ENCODE measurements around the gene ADAD2. TPM values are rescaled to one million over a fixed set of nuclear protein-coding genes. Genes with fewer than 3 reads are reported as not detected.
A peak's percentile ranks its signal among the peaks of the same experiment; 100 is the strongest.

ADAD2 gene
- total RNA-seq, 1 donor = under 0.01 TPM

DNA sequence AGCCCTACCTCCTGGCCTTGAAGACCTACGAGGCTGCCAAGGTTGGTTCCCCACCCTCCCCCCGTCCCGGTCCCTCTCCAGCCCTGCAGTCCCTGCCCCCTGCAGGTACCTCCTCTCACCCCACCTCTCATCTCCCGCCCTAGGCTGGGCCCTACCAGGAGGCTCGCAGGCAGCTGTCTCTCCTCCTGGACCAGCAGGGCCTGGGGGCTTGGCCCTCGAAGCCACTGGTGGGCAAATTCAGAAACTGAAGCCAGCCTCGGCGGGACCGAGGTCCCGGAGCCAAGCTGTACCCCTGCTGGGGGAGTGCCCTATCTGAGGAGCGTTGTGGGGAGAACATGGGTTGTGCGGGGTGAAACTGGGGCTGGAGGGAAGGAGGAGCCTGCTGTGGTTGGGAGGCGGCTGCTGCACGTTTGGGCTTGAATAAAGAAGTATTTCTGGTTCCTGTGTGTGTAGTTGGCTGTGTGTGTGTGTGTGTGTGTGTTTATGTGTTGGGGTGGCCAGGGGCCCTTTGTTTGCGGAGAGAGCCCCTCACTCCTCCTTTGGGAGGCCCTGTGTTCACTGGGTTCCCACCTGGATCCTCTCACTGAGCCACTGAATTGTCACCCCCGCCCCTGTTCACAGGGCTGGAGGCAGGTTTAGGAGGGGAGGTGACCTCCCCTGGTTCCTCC lies 5.9 kb downstream of the ADAD2 start:
- Histone ChIP-seq H4K20me1 (ENCODE audit: insufficient read depth, low read length) (no peaks in the 10 kb centered on the region), H3K4me1 (ENCODE audit: insufficient read depth, low read length) (peaks cover 5% of the 10 kb centered on the region), H3K4me3 (ENCODE audit: insufficient read depth, low read length) (no peak overlapping the region), H2AFZ (ENCODE audit: low read length) (no peak overlapping the region), H3K27ac (ENCODE audit: low read depth, low read length) (no peak overlapping the region), H3K4me2 (ENCODE audit: insufficient read depth, low read length) (no peak overlapping the region), H3K36me3 (ENCODE audit: insufficient read depth, low read length) (no peaks in the 10 kb centered on the region), H3K27me3 (ENCODE audit: insufficient read depth, low read length) (peaks cover 13% of the 10 kb centered on the region), H3K79me2 (ENCODE audit: insufficient read depth, low read length) (no peaks in the 10 kb centered on the region), H3K9me3 (ENCODE audit: low read depth, low read length) (no peaks in the 10 kb centered on the region)
- DNase-seq (ENCODE audit: insufficient read length, low spot score, missing footprints) = peak; percentile 86
- TF ChIP-seq, protein P1, sequence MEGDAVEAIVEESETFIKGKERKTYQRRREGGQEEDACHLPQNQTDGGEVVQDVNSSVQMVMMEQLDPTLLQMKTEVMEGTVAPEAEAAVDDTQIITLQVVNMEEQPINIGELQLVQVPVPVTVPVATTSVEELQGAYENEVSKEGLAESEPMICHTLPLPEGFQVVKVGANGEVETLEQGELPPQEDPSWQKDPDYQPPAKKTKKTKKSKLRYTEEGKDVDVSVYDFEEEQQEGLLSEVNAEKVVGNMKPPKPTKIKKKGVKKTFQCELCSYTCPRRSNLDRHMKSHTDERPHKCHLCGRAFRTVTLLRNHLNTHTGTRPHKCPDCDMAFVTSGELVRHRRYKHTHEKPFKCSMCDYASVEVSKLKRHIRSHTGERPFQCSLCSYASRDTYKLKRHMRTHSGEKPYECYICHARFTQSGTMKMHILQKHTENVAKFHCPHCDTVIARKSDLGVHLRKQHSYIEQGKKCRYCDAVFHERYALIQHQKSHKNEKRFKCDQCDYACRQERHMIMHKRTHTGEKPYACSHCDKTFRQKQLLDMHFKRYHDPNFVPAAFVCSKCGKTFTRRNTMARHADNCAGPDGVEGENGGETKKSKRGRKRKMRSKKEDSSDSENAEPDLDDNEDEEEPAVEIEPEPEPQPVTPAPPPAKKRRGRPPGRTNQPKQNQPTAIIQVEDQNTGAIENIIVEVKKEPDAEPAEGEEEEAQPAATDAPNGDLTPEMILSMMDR (IDR thresholded peaks at IDR 0.05; ENCODE audit: extremely low read depth, low read depth, low read length) = no peak

DNA sequence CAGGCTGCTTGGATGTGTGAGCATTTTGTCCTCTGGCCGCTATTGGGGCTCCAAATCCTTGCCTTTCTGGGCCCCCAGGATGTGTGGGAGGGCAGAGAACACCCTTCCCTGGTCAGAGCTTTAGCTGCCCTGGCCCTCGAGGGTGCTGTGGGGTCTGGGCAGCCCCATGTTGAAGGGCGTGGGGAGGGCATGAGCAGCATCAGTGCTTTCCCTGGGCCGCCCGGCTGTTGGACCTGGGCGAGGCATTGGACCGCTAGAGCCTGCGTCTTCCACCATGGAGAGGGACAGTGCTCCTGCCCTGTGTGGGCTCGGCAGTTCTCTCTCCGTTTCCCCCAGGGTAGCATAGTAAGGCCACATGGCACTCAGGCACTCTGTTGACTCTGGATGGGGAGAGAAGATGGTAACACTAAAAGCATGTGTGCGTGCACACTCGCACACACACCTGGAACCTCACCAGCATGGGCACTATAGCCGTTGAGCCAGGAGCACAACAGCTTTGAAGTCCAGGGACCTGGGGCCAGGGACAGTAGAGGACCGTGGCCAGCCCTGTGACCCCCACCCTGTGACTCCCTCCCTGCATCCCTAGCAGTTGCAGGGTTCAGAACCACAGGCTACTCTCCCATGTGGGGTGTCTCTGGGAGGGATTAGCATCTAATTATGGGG lies 6.6 kb downstream of the ADAD2 start:
- Histone ChIP-seq H3K79me2 (ENCODE audit: insufficient read depth, low read length) (no peaks in the 10 kb centered on the region), H3K4me1 (ENCODE audit: insufficient read depth, low read length) (peaks cover 5% of the 10 kb centered on the region), H3K27me3 (ENCODE audit: insufficient read depth, low read length) (peaks cover 13% of the 10 kb centered on the region), H2AFZ (ENCODE audit: low read length) (no peak overlapping the region), H4K20me1 (ENCODE audit: insufficient read depth, low read length) (no peaks in the 10 kb centered on the region), H3K36me3 (ENCODE audit: insufficient read depth, low read length) (no peaks in the 10 kb centered on the region), H3K4me2 (ENCODE audit: insufficient read depth, low read length) (no peak overlapping the region), H3K27ac (ENCODE audit: low read depth, low read length) (no peak overlapping the region), H3K9me3 (ENCODE audit: low read depth, low read length) (no peaks in the 10 kb centered on the region), H3K4me3 (ENCODE audit: insufficient read depth, low read length) (no peak overlapping the region)
- TF ChIP-seq, protein P1 (IDR thresholded peaks at IDR 0.05; ENCODE audit: extremely low read depth, low read depth, low read length) = no peak
- DNase-seq (ENCODE audit: insufficient read length, low spot score, missing footprints) = no peak

DNA sequence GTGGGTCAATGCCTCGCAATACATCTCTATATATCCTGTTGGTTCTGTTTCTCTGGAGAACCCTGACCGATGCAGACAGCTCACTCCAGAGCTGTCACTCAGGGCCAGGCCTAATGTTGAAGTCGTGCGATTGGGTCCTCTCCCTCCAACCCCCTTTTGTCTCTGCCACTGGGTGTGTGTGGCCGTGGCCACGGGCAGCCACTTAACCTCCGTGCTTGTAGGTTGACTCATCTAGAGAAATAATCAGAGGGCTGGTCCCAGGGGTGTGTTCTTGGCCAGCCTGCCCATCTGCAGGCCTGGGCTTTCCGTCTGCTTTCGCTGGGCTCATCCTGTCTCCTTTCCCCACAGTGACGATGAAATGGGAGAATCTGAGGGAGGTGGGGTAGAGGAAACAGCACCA lies 7.4 kb downstream of the ADAD2 start:
- H3K79me2 ChIP-seq (ENCODE audit: insufficient read depth, low read length) = no peaks in the 10 kb centered on the region
- peaks cover 16% of the 10 kb centered on the region for H3K27me3 ChIP-seq (ENCODE audit: insufficient read depth, low read length)
- H3K36me3 ChIP-seq (ENCODE audit: insufficient read depth, low read length) = no peaks in the 10 kb centered on the region
- H3K4me3 ChIP-seq (ENCODE audit: insufficient read depth, low read length) = no peak overlapping the region
- H4K20me1 ChIP-seq (ENCODE audit: insufficient read depth, low read length) = no peaks in the 10 kb centered on the region
- TF ChIP-seq, protein P1 (IDR thresholded peaks at IDR 0.05; ENCODE audit: extremely low read depth, low read depth, low read length) = no peak
- no peak overlapping the region for H3K27ac ChIP-seq (ENCODE audit: low read depth, low read length)
- peak overlapping the region; percentile 21 for H3K4me2 ChIP-seq (ENCODE audit: insufficient read depth, low read length)
- peak; percentile 98 for DNase-seq (ENCODE audit: insufficient read length, low spot score, missing footprints)
- no peak overlapping the region for H2AFZ ChIP-seq (ENCODE audit: low read length)
- H3K4me1 ChIP-seq (ENCODE audit: insufficient read depth, low read length) = peaks cover 5% of the 10 kb centered on the region
- no peaks in the 10 kb centered on the region for H3K9me3 ChIP-seq (ENCODE audit: low read depth, low read length)

DNA sequence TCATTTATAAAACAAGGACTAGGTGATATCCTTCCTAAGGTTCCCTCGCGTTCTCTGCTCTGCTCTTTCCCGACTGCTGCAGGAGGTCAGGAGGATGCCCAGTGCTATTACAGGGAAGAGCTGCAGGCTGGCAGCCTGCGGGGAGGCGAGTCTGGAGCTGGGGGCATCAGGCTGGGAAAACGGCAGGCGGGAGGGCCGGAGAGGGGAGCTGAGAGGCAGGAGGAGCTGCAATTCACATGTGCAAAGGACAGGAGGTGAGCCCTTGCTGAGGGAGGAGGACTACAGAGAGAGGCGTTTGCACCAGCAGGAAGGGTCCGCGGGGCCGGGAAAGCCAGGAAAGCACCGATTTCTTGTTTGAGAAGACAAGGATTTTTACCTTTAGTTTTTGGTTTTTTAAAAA lies 8.1 kb downstream of the ADAD2 start:
- Histone ChIP-seq H3K9me3 (ENCODE audit: low read depth, low read length) (no peaks in the 10 kb centered on the region), H3K4me2 (ENCODE audit: insufficient read depth, low read length) (no peak overlapping the region), H3K4me3 (ENCODE audit: insufficient read depth, low read length) (no peak overlapping the region), H3K4me1 (ENCODE audit: insufficient read depth, low read length) (peaks cover 5% of the 10 kb centered on the region), H2AFZ (ENCODE audit: low read length) (no peak overlapping the region), H3K79me2 (ENCODE audit: insufficient read depth, low read length) (no peaks in the 10 kb centered on the region), H3K27me3 (ENCODE audit: insufficient read depth, low read length) (peaks cover 16% of the 10 kb centered on the region), H3K27ac (ENCODE audit: low read depth, low read length) (no peak overlapping the region), H4K20me1 (ENCODE audit: insufficient read depth, low read length) (no peaks in the 10 kb centered on the region), H3K36me3 (ENCODE audit: insufficient read depth, low read length) (no peaks in the 10 kb centered on the region)
- peak; percentile 71 for DNase-seq (ENCODE audit: insufficient read length, low spot score, missing footprints)
- TF ChIP-seq, protein P1 (IDR thresholded peaks at IDR 0.05; ENCODE audit: extremely low read depth, low read depth, low read length) = no peak

All from osteoblast (primary cell).